ENCODE results near the gene CLEC7A. TPM values are rescaled to one million over a fixed set of nuclear protein-coding genes. Genes with fewer than 3 reads are reported as not detected.

CLEC7A gene
- not detected in 2 replicates for total RNA-seq (2021)
- long read RNA-seq, partial matches to known transcripts = 0 of 1 reads
- long read RNA-seq, other reads (novel, unspliced or antisense) = 1 of 1 reads

DNA sequence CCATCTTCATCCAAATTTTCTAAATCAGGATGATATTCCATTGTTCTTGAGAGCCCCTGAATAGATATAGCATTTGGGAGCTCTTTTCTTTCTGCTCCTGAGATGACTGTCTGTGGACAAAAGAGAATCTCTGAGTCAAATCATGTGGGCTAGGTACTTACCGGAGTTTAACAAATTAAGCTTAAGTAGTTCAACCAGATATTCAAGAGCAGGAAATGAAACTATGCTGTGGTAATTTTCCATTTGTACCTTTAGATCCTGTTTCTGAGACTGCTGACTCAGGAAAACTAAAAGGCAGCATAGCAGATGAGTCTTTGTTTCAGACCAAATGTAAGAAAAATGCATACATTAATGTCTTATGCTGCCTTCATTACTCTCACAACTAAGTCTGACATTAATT lies at the start of gene CLEC7A:
Gene CLEC7A (minus strand): TSS at position 158 of the 400 bp plus-strand sequence. CDS start 117 bp downstream, at position 41.
- Mint-ChIP-seq H3K4me1 (peaks cover 39 to 45% of the 10 kb centered on the region in 2 experiments), H3K36me3 (ENCODE audit: insufficient read depth in 1 of 3, low read depth in 3 of 3) (no peaks in the 10 kb centered on the region), H3K27ac (peak within 1 kb of the TSS in 2 of 3 experiments; percentile 62 to 69; a peak in 3 of 7 replicates), H3K27me3 (ENCODE audit: low read depth) (no peaks in the 10 kb centered on the region), H3K9me3 (no peaks in the 10 kb centered on the region), H3K4me3 (no peak within 1 kb of the TSS)
- TF ChIP-seq CTCF (conservative IDR thresholded peaks at IDR 0.05) = no peak
- no peak within 1 kb of the TSS for H2BK15ac ChIP-seq (ENCODE audit: low read depth, low read length)
- peaks cover 9% of the 10 kb centered on the region for H3K4me1 ChIP-seq (ENCODE audit: insufficient read depth, low read length)
- H4K5ac ChIP-seq (ENCODE audit: insufficient read length, low read depth, low read length) = no peak within 1 kb of the TSS
- no peak within 1 kb of the TSS for H4K8ac ChIP-seq (replicated peaks; ENCODE audit: insufficient read length, low read depth, low read length)
- H2AFZ ChIP-seq (ENCODE audit: low read length) = no peak within 1 kb of the TSS
- H3K4ac ChIP-seq (ENCODE audit: low read depth, low read length) = no peak within 1 kb of the TSS
- H2BK120ac ChIP-seq (ENCODE audit: low read depth, low read length, poor library complexity, severe bottlenecking) = no peak within 1 kb of the TSS
- no peak within 1 kb of the TSS for H3K9ac ChIP-seq (ENCODE audit: extremely low read depth, insufficient read length, low read length)
- no peak within 1 kb of the TSS for H3K18ac ChIP-seq (ENCODE audit: insufficient read length, low read depth, low read length)
- no peaks in the 10 kb centered on the region for H3K9me3 ChIP-seq (ENCODE audit: control insufficient read depth, low read depth, low read length)
- H3K79me2 ChIP-seq (ENCODE audit: insufficient read depth, low read length) = no peaks in the 10 kb centered on the region
- H3T11ph ChIP-seq (ENCODE audit: low read length) = no peak within 1 kb of the TSS
- no peak within 1 kb of the TSS for H3K56ac ChIP-seq (ENCODE audit: insufficient read length, low read depth, low read length)
- no peak within 1 kb of the TSS for H2BK20ac ChIP-seq (ENCODE audit: low read depth, low read length, poor library complexity, severe bottlenecking)
- no peaks in the 10 kb centered on the region for H3K79me1 ChIP-seq (ENCODE audit: insufficient read depth, low read depth, low read length, poor library complexity, severe bottlenecking)
- H4K20me1 ChIP-seq (ENCODE audit: control insufficient read depth, insufficient read depth, insufficient read length) = no peaks in the 10 kb centered on the region
- WGBS (ENCODE audit: extremely low coverage, insufficient read length, low lambda C conversion rate) = no CpG with 5 or more reads among the region's 1 CpG
- no peak for DNase-seq
- H3K27ac ChIP-seq (ENCODE audit: insufficient read length, low read depth, low read length) = no peak within 1 kb of the TSS
- H4K91ac ChIP-seq (ENCODE audit: insufficient read length, low read depth, low read length) = no peak within 1 kb of the TSS
- H3K23ac ChIP-seq (ENCODE audit: insufficient read length, low read depth, low read length) = no peak within 1 kb of the TSS
- no peak within 1 kb of the TSS for H2AK5ac ChIP-seq (ENCODE audit: insufficient read length, low read length)
- no peaks in the 10 kb centered on the region for H3K23me2 ChIP-seq (ENCODE audit: insufficient read length, low read depth, low read length, poor library complexity, severe bottlenecking)
- no peak within 1 kb of the TSS for H3K4me2 ChIP-seq (ENCODE audit: insufficient read depth, insufficient read length, low read length)
- no peaks in the 10 kb centered on the region for H3K27me3 ChIP-seq (ENCODE audit: insufficient read depth, low read length)
- no peak within 1 kb of the TSS for H2BK5ac ChIP-seq (ENCODE audit: insufficient read length, low read length)
- H2BK12ac ChIP-seq (ENCODE audit: insufficient read length, low read depth, low read length) = no peak within 1 kb of the TSS
- no peak within 1 kb of the TSS for H3K14ac ChIP-seq (ENCODE audit: insufficient read depth, low read length)
